T follicular helper cell (primary cell): ENCODE results near the gene LTBR.
"Not testable (repeated sequence)": the region's sequence is repeated elsewhere in the genome, so short reads cannot be mapped to it uniquely, and the experiment has no call there.

Experiments
- DNase-seq: peaks from one replicate; pipeline ENCODE4 v3.0.0-alpha.2; 2020; ENCODE audit warnings: low read depth

Gene LTBR

GRCh38 chr12:6425590-6426531, 41.9 kb downstream of the LTBR start:
- DNase-seq, result no peak

GRCh38 chr12:6426882-6427671, 43.1 kb downstream of the LTBR start:
- DNase-seq, result peak; percentile 78

GRCh38 chr12:6427796-6428195, 43.8 kb downstream of the LTBR start:
- DNase-seq, result not testable (repeated sequence)

DNA sequence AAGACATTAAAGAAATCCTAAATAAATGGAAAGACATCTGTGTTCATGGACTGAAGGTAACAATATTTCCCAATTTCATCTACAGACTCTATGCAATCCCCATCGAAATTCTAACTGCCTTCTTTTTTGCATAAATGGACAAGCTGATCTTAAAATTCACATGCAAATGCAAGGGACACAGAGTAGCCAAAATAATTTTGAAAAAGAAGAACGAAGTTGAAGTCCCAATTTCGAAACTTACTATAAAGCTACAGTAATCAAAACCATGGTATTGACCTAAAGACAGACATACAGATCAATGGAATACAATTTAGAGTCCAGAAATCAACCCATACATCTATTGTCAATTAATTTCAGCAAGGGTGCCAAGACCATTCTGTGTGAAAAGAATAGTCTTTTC, 44.4 kb downstream of the LTBR start:
- DNase-seq, result no peak

DNA sequence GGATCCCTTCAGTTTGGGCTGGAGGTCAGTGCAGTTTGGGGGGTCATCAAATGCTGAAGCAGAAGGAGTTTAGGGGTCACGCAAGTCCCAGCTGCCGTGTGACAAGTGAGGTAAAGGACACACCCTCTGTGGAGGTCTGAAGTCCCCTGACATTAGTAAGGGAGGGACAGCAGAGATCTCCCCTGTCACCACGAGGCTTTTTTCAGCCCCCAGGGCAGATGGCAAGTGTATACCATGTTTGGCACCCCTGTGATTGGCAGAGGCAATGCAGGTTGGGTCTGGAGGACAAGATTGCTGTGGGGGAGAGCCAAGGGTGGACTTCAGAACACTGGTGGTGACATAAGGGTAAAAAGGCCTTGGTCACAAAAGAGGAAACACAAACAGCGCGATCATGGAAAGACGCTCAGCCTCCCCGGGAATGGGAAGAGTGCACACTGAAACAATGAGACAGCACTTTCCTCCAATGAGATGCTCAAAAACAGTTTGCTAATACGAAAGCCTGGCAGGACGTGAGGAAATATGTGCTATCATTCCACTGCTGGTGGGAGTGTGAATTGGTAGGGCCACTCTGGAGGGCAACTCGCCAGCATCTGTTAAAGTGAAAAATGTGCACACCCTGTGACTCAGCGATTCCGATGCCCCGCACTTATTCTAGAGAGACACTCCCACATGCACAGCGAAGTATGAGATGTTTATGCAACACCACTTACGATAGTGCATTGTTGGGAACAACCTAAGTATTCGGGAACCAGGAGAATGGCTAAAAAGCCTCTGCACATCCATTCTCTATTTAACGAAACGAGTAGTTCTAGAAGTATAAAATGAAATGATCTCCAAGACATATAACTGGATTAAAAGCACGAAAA, 46.4 kb downstream of the LTBR start:
- DNase-seq, result no peak

DNA sequence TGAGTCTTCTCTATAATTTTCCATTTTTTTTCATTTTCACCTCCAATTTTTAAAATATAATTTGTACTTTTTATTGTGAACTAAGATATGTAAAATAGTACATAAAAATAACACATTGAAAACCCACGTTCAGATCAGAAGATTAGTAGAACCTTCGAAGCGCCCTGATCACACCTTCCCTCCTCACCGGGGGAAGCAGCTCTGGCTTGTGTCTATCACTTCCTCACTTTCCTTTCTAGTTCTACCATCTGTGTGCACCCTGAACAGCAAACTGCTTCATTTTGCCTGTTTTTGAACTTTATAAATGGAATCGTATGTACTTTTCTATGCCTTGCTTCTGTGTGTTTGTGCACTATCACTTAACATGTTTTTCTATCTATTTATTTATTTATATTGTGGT, 49.0 kb downstream of the LTBR start:
- no peak for DNase-seq

GRCh38 chr12:6434205-6435140, 50.5 kb downstream of the LTBR start:
- DNase-seq, result no peak

DNA sequence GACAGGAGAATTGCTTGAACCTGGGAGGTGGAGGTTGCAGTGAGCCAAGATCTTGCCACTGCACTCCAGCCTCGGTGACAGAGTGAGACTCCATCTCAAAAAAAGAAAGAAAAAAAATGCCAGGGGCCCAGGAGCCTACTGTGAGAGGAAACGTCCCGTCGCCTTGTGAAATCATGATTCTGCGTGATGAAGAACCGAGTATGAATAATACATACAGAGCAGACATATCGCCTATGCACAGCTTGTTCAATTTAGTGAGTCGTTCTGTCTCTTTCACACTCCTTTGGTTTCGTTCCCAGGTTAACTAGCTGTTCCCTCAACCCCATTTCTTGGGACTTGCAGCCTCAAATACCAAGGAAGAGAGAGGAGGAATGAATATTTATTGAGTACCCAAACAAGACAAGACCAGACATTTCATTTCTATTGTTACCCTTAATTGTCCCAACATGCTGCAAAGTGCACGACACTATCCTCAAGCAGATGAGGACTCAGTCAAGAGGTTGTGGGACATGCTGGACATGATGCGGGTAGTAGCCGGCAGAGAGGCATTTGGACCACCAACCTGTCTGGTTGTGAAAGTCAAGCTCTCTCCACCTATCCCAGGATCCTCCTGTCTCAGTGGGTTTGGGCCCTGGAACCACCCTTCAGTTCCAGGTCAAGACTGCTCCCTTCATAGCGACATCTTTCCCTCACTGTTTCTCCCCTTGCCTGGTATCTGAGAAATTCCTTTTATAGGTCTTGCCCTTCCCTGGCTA, 52.2 kb downstream of the LTBR start:
- no peak for DNase-seq

GRCh38 chr12:6437586-6437985, 53.6 kb downstream of the LTBR start:
- DNase-seq, result no peak

DNA sequence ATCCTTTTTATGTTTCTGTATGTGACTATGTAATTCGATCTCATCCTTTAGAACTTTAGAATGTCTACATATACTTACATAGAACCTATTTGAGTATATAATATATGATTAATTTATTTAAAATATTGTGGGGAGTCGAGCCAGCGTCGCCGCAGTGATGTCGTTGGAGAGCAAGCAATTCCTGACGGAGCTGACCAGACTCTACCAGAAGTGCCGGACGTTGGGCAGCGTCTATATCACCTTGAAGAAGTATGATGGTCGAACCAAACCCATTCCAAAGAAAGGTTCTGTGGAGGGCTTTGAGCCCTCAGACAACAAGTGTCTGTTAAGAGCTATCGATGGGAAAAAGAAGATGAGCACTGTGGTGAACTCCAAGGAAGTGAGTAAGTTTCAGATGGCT, 54.4 kb downstream of the LTBR start:
- no peak for DNase-seq

- no peak for DNase-seq
These were observed 56.4 kb downstream of the LTBR start for GRCh38 chr12:6440391-6440790.
